Measurements from ENCODE around the gene RBM38.

RBM38 gene

GRCh38 chr20:57374343-57374930 lies 16.8 kb upstream of the RBM38 start:
- in situ Hi-C loops (cut with MboI; ENCODE audit: low sequenced_read_pairs), result no loop called here

- in situ Hi-C loops (cut with MboI; ENCODE audit: low sequenced_read_pairs), result no loop called here
These were observed 16.1 kb upstream of the RBM38 start for GRCh38 chr20:57374931-57375651.

GRCh38 chr20:57375652-57376230 lies 15.5 kb upstream of the RBM38 start:
- in situ Hi-C loops (cut with MboI; ENCODE audit: low sequenced_read_pairs), result no loop called here

- in situ Hi-C loops (cut with MboI; ENCODE audit: low sequenced_read_pairs), result no loop called here
These were observed 13.8 kb upstream of the RBM38 start for GRCh38 chr20:57377350-57377749.

GRCh38 chr20:57378107-57378506 lies 13.1 kb upstream of the RBM38 start:
- in situ Hi-C loops (cut with MboI; ENCODE audit: low sequenced_read_pairs), result no loop called here

GRCh38 chr20:57378646-57379262 lies 12.4 kb upstream of the RBM38 start:
- in situ Hi-C loops (cut with MboI; ENCODE audit: low sequenced_read_pairs), result no loop called here

GRCh38 chr20:57379263-57379647 lies 11.9 kb upstream of the RBM38 start:
- in situ Hi-C loops (cut with MboI; ENCODE audit: low sequenced_read_pairs), result no loop called here

GRCh38 chr20:57380081-57380750 lies 11.0 kb upstream of the RBM38 start:
- in situ Hi-C loops (cut with MboI; ENCODE audit: low sequenced_read_pairs), result no loop called here

- in situ Hi-C loops (cut with MboI; ENCODE audit: low sequenced_read_pairs), result no loop called here
These were observed 9.3 kb upstream of the RBM38 start for GRCh38 chr20:57381596-57382503.

- in situ Hi-C loops (cut with MboI; ENCODE audit: low sequenced_read_pairs), result no loop called here
These were observed 8.7 kb upstream of the RBM38 start for GRCh38 chr20:57382516-57382915.

- in situ Hi-C loops (cut with MboI; ENCODE audit: low sequenced_read_pairs), result no loop called here
These were observed 7.5 kb upstream of the RBM38 start for GRCh38 chr20:57383447-57384347.

GRCh38 chr20:57384486-57384885 lies 6.7 kb upstream of the RBM38 start:
- in situ Hi-C loops (cut with MboI; ENCODE audit: low sequenced_read_pairs), result no loop called here

GRCh38 chr20:57384953-57385761 lies 6.0 kb upstream of the RBM38 start:
- in situ Hi-C loops (cut with MboI; ENCODE audit: low sequenced_read_pairs), result no loop called here

- in situ Hi-C loops (cut with MboI; ENCODE audit: low sequenced_read_pairs), result no loop called here
These were observed 5.3 kb upstream of the RBM38 start for GRCh38 chr20:57385940-57386339.

GRCh38 chr20:57386762-57387161 lies 4.4 kb upstream of the RBM38 start:
- in situ Hi-C loops (cut with MboI; ENCODE audit: low sequenced_read_pairs), result no loop called here

- in situ Hi-C loops (cut with MboI; ENCODE audit: low sequenced_read_pairs), result no loop called here
These were observed 3.7 kb upstream of the RBM38 start for GRCh38 chr20:57387463-57387862.

GRCh38 chr20:57387945-57388371 lies 3.2 kb upstream of the RBM38 start:
- in situ Hi-C loops (cut with MboI; ENCODE audit: low sequenced_read_pairs), result no loop called here

GRCh38 chr20:57388953-57389694 lies 2.1 kb upstream of the RBM38 start:
- in situ Hi-C loops (cut with MboI; ENCODE audit: low sequenced_read_pairs), result no loop called here
